Vagina (tissue), 2 donors: ENCODE measurements around the gene ERLIN1. TPM values are rescaled to one million over a fixed set of nuclear protein-coding genes. Genes with fewer than 3 reads are reported as not detected.

Experiments used
- DNase-seq, 2 donors: peaks; one replicate each; pipeline ENCODE4 v3.0.0-alpha.2; 2017; ENCODE audit errors: extremely low spot score in 2 of 2
- H3K27ac ChIP-seq: fragments of 200-600 bp; sonication (generic); one replicate; pipeline ENCODE4 v1.5.1; 2019
- H3K27me3 ChIP-seq: fragments of 200-600 bp; sonication (generic); one replicate; pipeline ENCODE4 v1.5.1; 2019
- H3K36me3 ChIP-seq, 2 donors: fragments of 200-600 bp; sonication (generic); one replicate each; pipeline ENCODE4 v1.5.1; 2017 to 2019
- H3K4me1 ChIP-seq: fragments of 200-600 bp; sonication (generic); one replicate; pipeline ENCODE4 v1.5.1; 2019
- H3K4me3 ChIP-seq, 2 donors: fragments of 200-600 bp; sonication (generic); 1 replicate in 1 of 2; 2 replicates in 1 of 2; pipeline ENCODE4 v1.5.1; 2016 to 2019
- H3K9me3 ChIP-seq: fragments of 200-600 bp; sonication (generic); one replicate; pipeline ENCODE4 v1.5.1; 2019
- POLR2A ChIP-seq, 2 donors: fragments of 450-650 bp; IDR thresholded peaks; one replicate each; pipeline ENCODE4 v1.6.1; 2017; ENCODE audit warnings: antibody characterized with exemption in 2 of 2, mild to moderate bottlenecking in 2 of 2, moderate library complexity in 2 of 2
- POLR2AphosphoS5 ChIP-seq, 2 donors: sonication (generic); formaldehyde crosslinking; IDR thresholded peaks; one replicate each; pipeline ENCODE4 v1.9.0; 2017; ENCODE audit warnings: antibody characterized with exemption in 2 of 2, mild to moderate bottlenecking in 2 of 2, low read depth in 1 of 2; ENCODE audit not compliant: insufficient read depth in 1 of 2
- intact Hi-C: fragments of 100-400 bp; cut with DNase I; formaldehyde crosslinking; loops from one replicate; pipeline ENCODE4 v1.15.1; 2023
- total RNA-seq: library from RNA; depleted of rRNA; stranded (reverse); fragments of >200 nt; gene quantifications from one replicate; pipeline ENCODE4 v1.2.3, GENCODE V29; 2016
- TF ChIP-seq, protein P1 (sequence below), 3 experiments: fragments of 450-650 bp in 2 of 3; fragments of 200-600 bp in 1 of 3; sonication (generic) in 1 of 3; IDR thresholded peaks; one replicate each; pipeline ENCODE4 v1.5.1; 2017 to 2019; ENCODE audit warnings: antibody characterized with exemption in 3 of 3, mild to moderate bottlenecking in 2 of 3, moderate library complexity in 2 of 3

ERLIN1 gene
- total RNA-seq = 25.5 TPM

DNA sequence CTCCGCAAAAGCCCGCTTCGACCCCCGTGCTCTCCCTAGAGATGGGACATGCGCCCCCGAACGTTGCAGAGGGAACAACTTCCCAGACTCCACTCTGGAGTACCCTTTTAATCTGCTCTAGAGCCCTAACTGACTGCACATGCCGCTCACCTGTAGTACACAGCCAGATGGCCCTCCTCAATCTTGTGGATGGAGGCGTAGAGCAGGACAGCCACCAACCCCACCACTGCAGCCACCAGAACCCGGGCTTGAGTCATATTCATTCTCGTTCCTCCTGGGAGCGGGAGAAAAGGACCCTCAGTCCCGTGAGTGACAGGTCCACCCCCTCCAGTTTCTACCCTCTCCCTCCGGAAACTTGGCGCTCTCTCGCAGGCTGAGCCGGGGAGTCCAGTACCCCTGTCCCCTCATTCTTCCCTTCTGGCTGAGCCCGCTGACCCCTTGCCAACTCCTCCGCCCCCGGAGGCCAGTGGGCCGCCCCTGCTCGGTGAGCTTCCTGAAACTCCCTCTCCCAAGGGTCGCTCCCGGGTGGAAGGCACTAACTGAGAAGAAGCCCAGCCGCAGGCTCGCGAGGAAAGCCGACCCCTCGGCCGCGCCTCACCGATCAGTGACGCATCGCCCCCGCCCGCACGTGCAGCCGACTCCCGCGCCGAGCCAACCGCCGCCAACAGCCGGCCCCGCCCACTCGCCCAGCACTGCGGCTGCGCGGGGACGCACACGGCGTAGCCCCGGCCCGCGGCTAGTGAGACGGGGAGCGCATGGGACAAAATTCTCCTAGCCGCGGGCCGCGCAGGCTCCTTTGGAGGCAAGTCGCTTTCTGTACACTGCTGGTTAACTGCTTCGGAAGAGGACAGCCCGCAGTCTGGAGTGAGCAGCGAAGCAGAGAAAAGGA lies at the start of gene ERLIN1:
Gene ERLIN1, minus strand, starts transcription at position 666 of the 889 bp plus-strand sequence. Its CDS starts 403 bp downstream, at position 263.
- TF ChIP-seq, protein P1, sequence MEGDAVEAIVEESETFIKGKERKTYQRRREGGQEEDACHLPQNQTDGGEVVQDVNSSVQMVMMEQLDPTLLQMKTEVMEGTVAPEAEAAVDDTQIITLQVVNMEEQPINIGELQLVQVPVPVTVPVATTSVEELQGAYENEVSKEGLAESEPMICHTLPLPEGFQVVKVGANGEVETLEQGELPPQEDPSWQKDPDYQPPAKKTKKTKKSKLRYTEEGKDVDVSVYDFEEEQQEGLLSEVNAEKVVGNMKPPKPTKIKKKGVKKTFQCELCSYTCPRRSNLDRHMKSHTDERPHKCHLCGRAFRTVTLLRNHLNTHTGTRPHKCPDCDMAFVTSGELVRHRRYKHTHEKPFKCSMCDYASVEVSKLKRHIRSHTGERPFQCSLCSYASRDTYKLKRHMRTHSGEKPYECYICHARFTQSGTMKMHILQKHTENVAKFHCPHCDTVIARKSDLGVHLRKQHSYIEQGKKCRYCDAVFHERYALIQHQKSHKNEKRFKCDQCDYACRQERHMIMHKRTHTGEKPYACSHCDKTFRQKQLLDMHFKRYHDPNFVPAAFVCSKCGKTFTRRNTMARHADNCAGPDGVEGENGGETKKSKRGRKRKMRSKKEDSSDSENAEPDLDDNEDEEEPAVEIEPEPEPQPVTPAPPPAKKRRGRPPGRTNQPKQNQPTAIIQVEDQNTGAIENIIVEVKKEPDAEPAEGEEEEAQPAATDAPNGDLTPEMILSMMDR (IDR thresholded peaks at IDR 0.05) = peak in 2 of 3 experiments; percentile 5 to 19
- TF ChIP-seq POLR2A (IDR thresholded peaks at IDR 0.05) (peak in 1 of 2 donors; percentile 51), POLR2AphosphoS5 (IDR thresholded peaks at IDR 0.05; ENCODE audit: insufficient read depth in 1 of 2, low read depth in 1 of 2) (peak; percentile 67 to 80)
- peaks cover 0 to 22% of the 10 kb centered on the region in 2 donors for H3K36me3 ChIP-seq

DNA sequence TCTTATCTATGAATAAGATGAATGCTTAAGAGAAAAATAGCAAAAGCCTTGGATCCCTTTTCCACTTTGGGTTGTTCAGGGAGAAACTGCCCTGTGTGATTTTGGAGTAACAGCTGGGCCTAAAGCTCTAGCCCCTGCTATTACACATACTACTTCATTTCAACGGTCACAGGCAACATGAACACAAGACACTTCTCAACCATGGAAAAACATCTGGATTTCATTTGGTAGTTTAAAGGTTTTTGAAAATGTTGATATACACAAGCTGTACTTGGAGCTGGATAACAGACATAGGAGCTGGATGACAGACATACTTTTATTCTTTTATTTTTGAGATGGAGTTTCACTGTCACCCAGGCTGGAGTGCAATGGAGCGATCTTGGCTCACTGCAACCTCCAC lies 46.3 kb upstream of the ERLIN1 start:
- TF ChIP-seq POLR2A (IDR thresholded peaks at IDR 0.05) (no peak), POLR2AphosphoS5 (IDR thresholded peaks at IDR 0.05; ENCODE audit: insufficient read depth in 1 of 2, low read depth in 1 of 2) (no peak)
- TF ChIP-seq, protein P1 (IDR thresholded peaks at IDR 0.05) = no peak

More for the DNA sequence above, at the start of gene ERLIN1:
- intact Hi-C loops = no loop called here
- Histone ChIP-seq H3K27me3 (no peaks in the 10 kb centered on the region), H3K4me1 (peaks cover 39% of the 10 kb centered on the region), H3K4me3 (peak within 1 kb of the TSS; percentile 62 to 77), H3K27ac (peak within 1 kb of the TSS; percentile 72), H3K9me3 (no peaks in the 10 kb centered on the region)
- DNase-seq = peak in 1 of 2 donors; percentile 90

DNA sequence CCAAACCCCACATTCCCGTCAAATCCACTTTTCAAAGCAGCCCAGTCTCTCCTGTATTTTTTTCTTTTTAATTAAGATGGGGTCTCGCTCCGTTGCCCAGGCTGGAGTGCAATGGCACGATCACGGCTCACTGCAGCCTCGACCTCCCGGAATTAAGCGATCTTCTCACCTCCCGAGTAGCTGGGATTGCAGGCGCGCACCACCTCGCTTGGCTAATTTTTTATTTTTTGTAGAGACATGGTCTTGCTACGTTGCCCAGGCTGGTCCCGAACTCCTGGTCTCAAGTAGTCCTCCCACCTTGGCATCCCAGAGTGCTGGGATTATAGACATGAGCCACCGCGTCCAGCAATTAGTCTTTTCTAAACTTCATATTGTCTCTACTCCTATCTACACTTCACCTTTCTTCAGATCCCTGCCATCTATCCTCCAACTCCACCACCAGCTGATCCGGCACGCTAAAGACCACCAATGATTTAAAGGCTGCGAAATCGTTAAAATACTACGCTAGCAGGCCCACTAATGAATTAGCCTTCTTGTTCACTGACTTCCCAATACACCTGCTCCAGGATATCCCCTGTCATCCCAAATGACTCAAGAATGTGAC lies 44.1 kb upstream of the ERLIN1 start:
- intact Hi-C loops = no loop called here
- DNase-seq = no peak

More for the DNA sequence above, 46.3 kb upstream of the ERLIN1 start:
- no peak overlapping the region for H3K27ac ChIP-seq
- H3K4me3 ChIP-seq = no peak overlapping the region
- peaks cover 16% of the 10 kb centered on the region for H3K4me1 ChIP-seq
- intact Hi-C loops = no loop called here
- H3K27me3 ChIP-seq = no peaks in the 10 kb centered on the region
- peaks cover 0 to 35% of the 10 kb centered on the region in 2 donors for H3K36me3 ChIP-seq
- no peak for DNase-seq
- no peaks in the 10 kb centered on the region for H3K9me3 ChIP-seq

DNA sequence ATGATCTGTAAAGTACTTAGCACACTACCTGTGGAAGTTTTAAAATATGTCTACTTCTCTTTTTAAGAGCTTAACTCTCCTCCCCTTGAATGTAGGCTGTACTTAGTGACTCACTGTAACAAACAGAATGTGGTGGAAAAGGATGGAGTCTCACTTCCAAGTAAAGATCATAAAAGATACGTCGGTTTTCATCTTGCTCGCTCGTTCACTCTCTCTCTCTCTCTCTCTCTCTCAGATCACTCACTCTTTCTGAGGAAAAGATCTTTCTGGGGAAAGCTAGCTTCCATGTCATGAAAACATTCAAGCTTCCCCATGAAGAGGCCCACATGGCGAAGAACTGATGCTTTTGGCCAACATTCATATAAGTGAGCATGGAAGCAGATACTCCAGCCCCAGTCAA lies 38.0 kb upstream of the ERLIN1 start:
- H3K4me3 ChIP-seq = no peak overlapping the region
- H3K9me3 ChIP-seq = no peaks in the 10 kb centered on the region
- no peak for DNase-seq
- no peak for TF ChIP-seq POLR2AphosphoS5 (IDR thresholded peaks at IDR 0.05; ENCODE audit: insufficient read depth in 1 of 2, low read depth in 1 of 2)
- TF ChIP-seq, protein P1 (IDR thresholded peaks at IDR 0.05) = no peak
- TF ChIP-seq POLR2A (IDR thresholded peaks at IDR 0.05) = no peak
- no peak overlapping the region for H3K27ac ChIP-seq
- peaks cover 6 to 42% of the 10 kb centered on the region in 2 donors for H3K36me3 ChIP-seq
- intact Hi-C loops = no loop called here
- H3K27me3 ChIP-seq = no peaks in the 10 kb centered on the region
- H3K4me1 ChIP-seq = peaks cover 14% of the 10 kb centered on the region

More for the DNA sequence above, 44.1 kb upstream of the ERLIN1 start:
- Histone ChIP-seq H3K4me3 (peak overlapping the region; percentile 83 to 90), H3K27me3 (no peaks in the 10 kb centered on the region), H3K27ac (peak overlapping the region; percentile 47), H3K9me3 (no peaks in the 10 kb centered on the region), H3K36me3 (peaks cover 6 to 21% of the 10 kb centered on the region in 2 donors), H3K4me1 (peaks cover 16% of the 10 kb centered on the region)
- TF ChIP-seq POLR2A (IDR thresholded peaks at IDR 0.05) (no peak), POLR2AphosphoS5 (IDR thresholded peaks at IDR 0.05; ENCODE audit: insufficient read depth in 1 of 2, low read depth in 1 of 2) (no peak)
- TF ChIP-seq, protein P1 (IDR thresholded peaks at IDR 0.05) = no peak
